HG02885 (cell line): ENCODE results near the gene FCRLA.

ENCODE experiments used
- ATAC-seq: cut with Tn5 transposase; IDR thresholded peaks from one replicate; pipeline ENCODE4 v1.9.1; 2021; ENCODE audit warnings: mild to moderate bottlenecking; ENCODE audit not compliant: unreplicated experiment, poor library complexity

The FCRLA gene

DNA sequence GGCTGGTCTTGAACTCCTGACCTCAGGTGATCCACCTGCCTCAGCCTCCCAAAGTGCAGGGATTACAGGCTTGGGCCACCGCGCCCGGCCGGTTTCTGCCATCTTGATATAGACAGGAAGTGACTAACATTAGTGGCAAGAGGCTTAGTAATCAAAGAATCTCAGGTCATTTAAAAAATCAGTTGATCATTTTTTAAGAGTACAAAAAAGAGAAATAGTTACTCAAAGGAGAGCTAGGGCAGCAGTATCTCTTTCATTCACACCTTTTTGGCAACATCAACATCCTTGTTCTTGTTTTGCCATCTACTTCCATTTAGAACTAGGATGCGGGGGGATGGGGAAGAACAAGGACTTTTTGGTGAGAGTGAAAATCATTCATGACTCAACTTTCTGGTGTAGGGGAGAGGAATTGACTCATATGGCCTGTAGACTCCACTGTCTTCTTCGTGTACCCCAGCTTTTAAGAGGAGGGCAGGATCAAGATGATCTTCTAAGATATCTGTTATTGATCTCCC is 23.1 kb downstream of the FCRLA start:
- ATAC-seq: no peak

DNA sequence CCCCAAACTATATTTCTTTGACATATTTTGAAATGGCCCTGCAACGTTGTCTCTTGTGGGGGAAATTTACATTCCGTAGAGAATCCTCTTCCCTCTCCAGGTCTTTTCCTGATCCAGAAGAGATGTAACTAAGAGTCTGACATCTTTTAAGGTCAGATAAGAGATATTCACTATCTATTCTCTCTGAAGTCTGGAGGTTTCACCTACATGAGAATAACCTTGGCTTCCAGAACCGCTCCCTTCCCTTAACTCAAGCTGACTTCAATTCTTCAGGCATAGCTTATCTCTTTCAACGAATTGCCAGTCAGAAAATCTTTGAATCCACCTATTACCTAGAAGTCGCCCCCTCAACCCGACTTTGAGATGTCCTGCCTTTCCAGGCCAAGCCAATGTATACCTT is 24.2 kb downstream of the FCRLA start:
- no peak for ATAC-seq

DNA sequence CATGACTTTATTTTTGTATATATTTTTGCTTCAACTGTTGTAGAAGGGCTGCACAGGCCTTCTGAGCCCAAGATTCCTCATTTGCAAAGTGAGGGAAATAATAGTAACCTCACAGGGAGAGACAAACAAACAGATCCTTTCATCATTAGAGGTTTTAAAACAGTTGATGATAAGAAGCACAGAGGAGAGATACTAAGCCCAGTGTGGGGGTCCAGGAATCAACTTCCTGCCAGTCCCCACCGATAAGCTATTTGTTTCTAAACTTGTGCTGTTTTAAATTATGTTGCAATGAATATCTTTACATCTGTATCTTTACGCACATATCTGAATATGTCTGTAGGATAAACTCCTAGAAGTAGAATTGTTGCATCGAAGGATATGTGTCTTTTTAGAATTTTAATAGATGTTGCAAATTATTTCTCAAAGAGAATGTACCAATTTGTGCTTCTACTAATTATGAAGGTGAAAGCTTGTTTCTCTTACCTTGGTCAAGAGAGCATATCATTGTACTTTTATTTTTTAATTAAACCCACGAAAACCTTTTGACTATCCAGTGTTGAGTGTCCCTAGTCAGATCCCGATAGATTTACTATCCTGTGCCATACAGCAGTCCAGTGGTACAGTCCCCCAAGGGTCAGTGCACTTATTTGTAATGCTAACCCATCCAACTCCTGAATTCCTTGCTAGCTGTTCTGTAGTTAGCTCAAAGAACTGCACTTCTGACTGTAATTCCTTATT is 25.1 kb downstream of the FCRLA start:
- ATAC-seq: no peak

- ATAC-seq: no peak
These were observed 26.5 kb downstream of the FCRLA start for GRCh38 chr1:161733526-161733925.

GRCh38 chr1:161735837-161736236 is 28.8 kb downstream of the FCRLA start:
- ATAC-seq: no peak

DNA sequence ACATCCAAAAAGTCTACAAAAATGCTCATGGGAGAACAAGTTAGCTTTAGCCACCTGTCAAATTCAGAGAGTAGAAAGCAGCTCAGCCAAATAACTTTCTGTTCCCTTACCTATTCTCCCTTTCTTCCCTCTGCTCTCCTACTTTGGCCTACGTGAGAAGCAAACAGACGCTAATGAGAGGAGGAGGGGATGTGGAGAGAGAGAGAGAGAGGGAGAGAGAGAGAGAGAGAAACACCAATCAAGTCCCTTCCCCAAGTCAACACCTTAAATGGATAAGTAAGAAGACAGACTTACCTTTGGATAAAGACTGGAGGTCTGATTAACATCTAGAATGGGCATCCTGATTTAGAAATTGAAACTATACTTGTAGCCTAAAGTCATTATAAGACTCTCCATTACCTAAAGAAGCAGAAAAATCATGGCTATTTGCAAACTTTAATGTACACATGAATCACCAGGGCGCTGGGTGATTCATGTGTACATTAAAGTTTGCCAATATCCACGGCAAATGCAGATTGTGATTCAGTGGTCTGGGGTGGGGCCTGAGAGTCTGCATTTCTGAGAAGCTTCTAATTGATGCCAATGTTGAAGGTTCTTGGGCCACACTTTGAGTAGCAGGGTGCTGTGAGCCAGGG is 29.4 kb downstream of the FCRLA start:
- ATAC-seq: no peak

GRCh38 chr1:161737625-161738024 is 30.6 kb downstream of the FCRLA start:
- no peak for ATAC-seq

DNA sequence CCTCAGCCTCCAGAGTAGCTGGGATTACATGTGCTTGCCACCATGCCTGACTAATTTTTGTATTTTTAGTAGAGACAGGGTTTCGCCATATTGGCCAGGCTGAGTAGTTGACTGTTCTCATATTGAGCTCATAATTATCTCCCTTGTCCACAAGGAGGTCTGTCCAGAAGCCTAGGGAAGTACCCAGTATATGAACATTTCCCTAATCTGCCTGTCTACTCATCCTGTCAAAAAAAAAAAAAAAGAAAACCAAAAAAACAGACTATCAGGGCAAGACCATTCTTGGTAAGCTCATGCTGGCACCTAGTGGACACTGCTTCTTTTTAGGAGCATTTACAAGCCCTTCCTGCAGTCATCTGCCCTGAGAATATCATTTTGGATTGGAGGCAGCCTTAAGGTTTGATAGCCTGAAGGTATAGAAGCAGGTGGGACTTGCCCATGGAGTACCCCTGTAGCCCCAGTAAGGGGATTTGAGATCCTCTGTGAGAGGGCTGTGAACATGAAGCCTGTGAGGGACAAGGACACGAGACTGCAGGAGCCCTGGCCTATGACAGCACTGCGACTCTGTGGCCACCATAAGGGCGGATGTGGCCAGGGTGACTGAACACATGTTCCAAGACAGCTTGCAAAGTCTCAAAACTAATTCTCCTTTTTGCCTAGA is 31.7 kb downstream of the FCRLA start:
- ATAC-seq: peak; percentile 74

DNA sequence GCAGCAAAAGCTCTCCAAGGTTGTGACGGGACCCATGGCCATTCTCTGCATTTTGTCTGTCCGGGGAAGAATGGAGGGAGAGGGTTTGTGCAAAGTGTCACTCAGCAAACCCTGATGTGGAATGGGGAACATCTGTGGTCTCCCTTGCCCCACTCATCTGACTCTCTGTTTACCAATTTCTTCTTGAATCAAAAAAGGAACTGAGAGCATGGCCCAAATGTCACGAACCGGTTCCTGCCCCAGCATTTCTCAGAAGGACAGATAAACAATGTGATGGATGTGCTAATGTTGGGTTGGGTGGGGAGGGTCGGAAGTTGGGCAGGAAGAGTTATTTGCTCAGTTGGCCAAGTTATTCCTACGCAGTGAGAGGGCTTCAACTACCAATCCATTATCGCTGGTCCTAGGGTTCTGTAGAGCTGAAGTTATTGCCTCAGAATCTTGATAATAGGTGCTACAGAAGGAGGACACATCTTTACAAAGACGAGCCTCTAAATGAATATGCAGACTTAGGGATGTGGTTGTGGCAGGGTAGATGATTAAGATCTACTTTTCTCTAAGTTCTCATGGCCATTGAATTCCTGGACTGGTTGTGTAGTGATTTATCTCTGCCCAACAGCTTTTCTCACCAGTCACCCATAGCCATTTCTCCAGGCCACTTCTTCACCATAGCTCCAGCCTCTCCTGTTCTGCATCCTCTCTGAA is 33.0 kb downstream of the FCRLA start:
- no peak for ATAC-seq

- ATAC-seq: no peak
These were observed 33.9 kb downstream of the FCRLA start for GRCh38 chr1:161740921-161741320.

GRCh38 chr1:161743231-161743630 is 36.2 kb downstream of the FCRLA start:
- no peak for ATAC-seq

DNA sequence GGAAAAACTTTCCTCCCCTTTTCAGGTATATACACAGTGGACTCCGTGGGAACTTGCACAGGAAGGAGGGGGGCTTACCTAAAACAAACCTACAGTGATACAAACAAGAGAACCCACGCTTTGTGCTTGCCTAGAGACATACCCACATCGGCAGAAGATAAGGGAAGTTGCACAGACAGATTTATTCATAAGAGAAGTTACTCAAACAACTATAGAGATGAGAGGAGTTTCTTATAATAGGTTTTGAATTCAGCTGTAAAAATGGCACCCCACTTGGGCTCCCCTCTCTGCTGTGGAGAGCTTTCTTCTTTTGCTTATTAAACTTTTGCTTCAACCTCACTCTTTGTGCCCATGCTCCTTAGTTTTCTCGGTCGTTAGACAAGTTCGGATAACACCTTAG is 40.8 kb downstream of the FCRLA start:
- no peak for ATAC-seq

DNA sequence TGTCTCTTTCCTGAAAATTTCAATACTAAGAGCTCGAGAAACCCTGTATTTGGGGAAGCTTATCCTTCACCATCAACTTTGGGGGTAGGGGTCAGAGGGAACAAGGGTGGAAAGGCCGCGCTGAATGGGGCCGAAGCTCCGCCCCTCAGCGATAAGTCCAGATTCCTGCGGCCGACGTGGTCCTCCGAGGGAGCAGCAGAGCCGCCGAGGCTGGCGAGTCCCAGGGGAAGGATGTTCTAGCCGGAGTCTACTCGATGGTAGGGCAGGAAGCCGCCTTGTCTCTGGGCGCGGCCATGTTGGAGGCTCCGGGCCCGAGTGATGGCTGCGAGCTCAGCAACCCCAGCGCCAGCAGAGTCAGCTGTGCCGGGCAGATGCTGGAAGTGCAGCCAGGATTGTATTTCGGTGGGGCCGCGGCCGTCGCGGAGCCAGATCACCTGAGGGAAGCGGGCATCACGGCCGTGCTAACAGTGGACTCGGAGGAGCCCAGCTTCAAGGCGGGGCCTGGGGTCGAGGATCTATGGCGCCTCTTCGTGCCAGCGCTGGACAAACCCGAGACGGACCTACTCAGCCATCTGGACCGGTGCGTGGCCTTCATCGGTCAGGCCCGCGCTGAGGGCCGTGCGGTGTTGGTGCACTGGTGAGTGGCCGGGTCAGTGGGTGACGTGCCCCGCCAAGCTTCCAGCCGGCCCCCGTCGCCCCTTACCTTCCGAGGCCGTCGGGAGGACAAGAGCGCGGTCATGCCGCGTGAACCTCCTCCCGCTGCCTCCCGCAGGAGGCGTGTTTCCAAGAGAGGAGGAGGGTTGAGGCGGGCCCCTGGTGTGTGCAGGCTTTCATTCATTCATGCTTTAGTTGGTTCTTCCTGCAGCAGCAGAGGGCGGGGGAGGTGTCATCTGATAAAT is 42.7 kb downstream of the FCRLA start, which contains the start of gene DUSP12:
DUSP12 (plus strand) TSS at position 278 of the 899 bp plus-strand sequence; CDS start at position 294, 16 bp downstream.
- ATAC-seq: peak; percentile 95

DNA sequence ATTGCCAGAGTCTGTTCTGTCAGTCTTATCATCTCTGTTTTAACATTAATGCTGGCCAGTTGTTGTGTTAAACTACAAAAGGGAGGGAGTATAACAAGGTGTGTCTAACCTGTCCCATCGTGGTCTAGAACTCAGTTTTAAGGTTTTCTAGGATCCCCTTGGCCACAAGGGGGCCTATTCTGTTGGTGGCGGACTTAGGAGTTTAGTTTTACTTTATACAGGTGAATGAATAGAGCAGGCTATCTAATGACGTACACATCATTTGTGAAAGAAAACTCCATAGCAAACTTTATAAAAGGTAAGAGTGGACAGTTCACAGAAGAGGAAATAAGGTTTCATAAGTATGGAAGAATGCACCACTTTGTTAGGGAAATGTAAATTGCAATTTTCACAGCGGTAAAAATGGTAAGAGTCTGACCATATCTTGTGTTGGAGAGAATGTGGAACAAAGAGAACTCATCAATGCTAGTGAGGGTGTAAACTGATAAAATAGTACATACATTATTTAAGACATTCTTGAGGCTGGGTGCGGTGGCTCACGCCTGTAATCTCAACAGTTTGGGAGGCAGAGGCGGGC is 56.6 kb downstream of the FCRLA start:
- no peak for ATAC-seq
